Lung (tissue), 12 donors: ENCODE results near the gene ST6GALNAC5. TPM values are rescaled to one million over a fixed set of nuclear protein-coding genes. Genes with fewer than 3 reads are reported as not detected.
A peak's percentile ranks its signal among the peaks of the same experiment; 100 is the strongest.

Experiments used
- ATAC-seq: fragments of 200-7000 bp; cut with Tn5 transposase; one replicate; pipeline ENCODE4 v1.9.1; 2020; ENCODE audit warnings: moderate number of reproducible peaks; ENCODE audit not compliant: insufficient read depth, low FRiP score
- DNase-seq, 3 donors: peaks; one replicate each; pipeline ENCODE4 v3.0.0-alpha.2; 2013 to 2017
- H3K27ac ChIP-seq, 2 donors: one replicate each; pipeline ENCODE4 v1.5.1; 2013; ENCODE audit warnings: mild to moderate bottlenecking in 2 of 2, moderate library complexity in 2 of 2, control low read depth in 1 of 2, inconsistent platforms in 1 of 2, low read depth in 1 of 2, low read length in 1 of 2
- H3K27me3 ChIP-seq, 3 donors: one replicate each; pipeline ENCODE4 v1.5.1; 2013; ENCODE audit warnings: low read length in 2 of 3; ENCODE audit not compliant: control insufficient read depth in 3 of 3, insufficient read depth in 3 of 3
- H3K36me3 ChIP-seq, 4 donors: one replicate each; pipeline ENCODE4 v1.5.1; 2013; ENCODE audit warnings: low read length in 4 of 4, mild to moderate bottlenecking in 1 of 4, moderate library complexity in 1 of 4; ENCODE audit not compliant: control insufficient read depth in 4 of 4, insufficient read depth in 4 of 4
- H3K4me1 ChIP-seq, 5 donors: one replicate each; pipeline ENCODE4 v1.5.1; 2013; ENCODE audit warnings: low read length in 5 of 5, mild to moderate bottlenecking in 2 of 5, moderate library complexity in 1 of 5; ENCODE audit not compliant: control insufficient read depth in 5 of 5, insufficient read depth in 5 of 5
- H3K4me3 ChIP-seq: one replicate; pipeline ENCODE4 v1.5.1; 2013; ENCODE audit warnings: mild to moderate bottlenecking, control low read depth, moderate library complexity
- H3K9ac ChIP-seq, 2 donors: one replicate each; pipeline ENCODE4 v1.5.1; 2013; ENCODE audit warnings: low read length in 2 of 2, control low read depth in 1 of 2; ENCODE audit not compliant: insufficient read depth in 1 of 2
- H3K9me3 ChIP-seq, 4 donors: one replicate each; pipeline ENCODE4 v1.5.1; 2013; ENCODE audit warnings: low read length in 3 of 4, mild to moderate bottlenecking in 1 of 4, moderate library complexity in 1 of 4; ENCODE audit not compliant: control insufficient read depth in 4 of 4, insufficient read depth in 3 of 4
- CTCF ChIP-seq: IDR thresholded peaks from 2 replicates; pipeline ENCODE4 v1.5.1; 2012; ENCODE audit warnings: mild to moderate bottlenecking; ENCODE audit errors: control extremely low read depth, extremely low read depth
- WGBS, 2 donors: extraction: QIAGEN DNeasy Blood & Tissue Kit; methylation state at CpG; one replicate each; pipeline ENCODE4 v1.1.7; 2013; 5-methylcytosine and 5-hydroxymethylcytosine counted together
- polyA plus RNA-seq, 2 donors: library from polyadenylated mRNA; stranded (reverse); fragments of 200-250 nt; gene quantifications; one replicate each; pipeline ENCODE4 v1.2.1, GENCODE V29; 2013
- total RNA-seq, 2 donors: library from RNA; depleted of rRNA in 1 of 2; stranded (reverse); fragments of >200 nt in 1 of 2; gene quantifications; one replicate each; pipeline ENCODE4 v1.2.1, GENCODE V29; 2014 to 2021
- donor health status: control.
- donor health status: control.
- donor health status: Bipolar disorder and iron deficiency.
- donor health status: healthy.
- donor health status: DM: yes; HTN: yes; CAD: no.

ST6GALNAC5 gene
- total and polyA plus RNA-seq, 4 donors, result 3.6 to 45.8 (median 15.9) TPM

- Histone ChIP-seq H3K9me3 (peaks cover 0 to 3% (median 1%) of the 10 kb centered on the region in 4 donors), H3K27me3 (no peaks in the 10 kb centered on the region), H3K27ac (no peak overlapping the region), H3K4me3 (no peak overlapping the region), H3K9ac (no peak overlapping the region), H3K36me3 (no peaks in the 10 kb centered on the region), H3K4me1 (no peaks in the 10 kb centered on the region)
- no peak for DNase-seq
- TF ChIP-seq CTCF, result no peak
- ATAC-seq, result no peak
Measured at GRCh38 chr1:77037038-77037437, 169.8 kb downstream of the ST6GALNAC5 start.

- Histone ChIP-seq H3K4me3 (no peak overlapping the region), H3K27me3 (no peaks in the 10 kb centered on the region), H3K4me1 (no peaks in the 10 kb centered on the region), H3K9ac (no peak overlapping the region), H3K9me3 (peaks cover 0 to 3% (median 1%) of the 10 kb centered on the region in 4 donors), H3K27ac (no peak overlapping the region), H3K36me3 (no peaks in the 10 kb centered on the region)
- WGBS, 2 donors, result 69 to 87% methylated on average over 1 of the region's 1 CpG
- TF ChIP-seq CTCF, result no peak
- DNase-seq (no peak), ATAC-seq (no peak)
Measured at GRCh38 chr1:77038000-77038399, 170.7 kb downstream of the ST6GALNAC5 start.

- Histone ChIP-seq H3K36me3 (no peaks in the 10 kb centered on the region), H3K4me1 (peaks cover 0 to 3% (median 0%) of the 10 kb centered on the region in 5 donors), H3K9ac (no peak overlapping the region), H3K9me3 (peaks cover 0 to 5% (median 1%) of the 10 kb centered on the region in 4 donors), H3K4me3 (no peak overlapping the region), H3K27ac (no peak overlapping the region), H3K27me3 (no peaks in the 10 kb centered on the region)
- 82 to 95% methylated on average over 1 of the region's 1 CpG for WGBS, 2 donors
- no peak for TF ChIP-seq CTCF
- no peak for DNase-seq
- no peak for ATAC-seq
Measured at GRCh38 chr1:77039111-77039510, 171.8 kb downstream of the ST6GALNAC5 start.

GRCh38 chr1:77039739-77040138 is 172.5 kb downstream of the ST6GALNAC5 start:
- Histone ChIP-seq H3K4me3 (no peak overlapping the region), H3K27ac (no peak overlapping the region), H3K27me3 (no peaks in the 10 kb centered on the region), H3K36me3 (no peaks in the 10 kb centered on the region), H3K9me3 (peaks cover 0 to 6% (median 1%) of the 10 kb centered on the region in 4 donors), H3K9ac (no peak overlapping the region), H3K4me1 (peaks cover 0 to 4% (median 0%) of the 10 kb centered on the region in 5 donors)
- TF ChIP-seq CTCF, result no peak
- WGBS, 2 donors, result 83 to 92% methylated on average over 8 of the region's 8 CpGs
- no peak for DNase-seq
- peak; percentile 65 for ATAC-seq
